Stimulated activated naive B cell treated with anti-CD40 and anti-IgM and Interleukin-4, amounts not matched to agents 10 μg/mL and 1 μg/mL and 100 μg/mL, for 72 hours (primary cell): ENCODE measurements around the gene HK2.

Source experiments
- ATAC-seq, 2 donors: fragments of 150-1000 bp; cut with Tn5 transposase; replicated peaks; 2 replicates each; pipeline ENCODE4 v1.10.0; 2021; ENCODE audit warnings: moderate library complexity in 1 of 2
- DNase-seq: peaks from one replicate; pipeline ENCODE4 v3.0.0; 2021
- H3K27ac Mint-ChIP-seq: one replicate; pipeline ENCODE4 v1.8.0; 2022; ENCODE audit warnings: mild to moderate bottlenecking, mixed read lengths
- H3K27me3 Mint-ChIP-seq, 2 donors: one replicate each; pipeline ENCODE4 v1.8.0; 2022; ENCODE audit warnings: mixed read lengths in 2 of 2
- H3K36me3 Mint-ChIP-seq, 2 donors: one replicate each; pipeline ENCODE4 v1.8.0; 2022; ENCODE audit warnings: mixed read lengths in 2 of 2, mild to moderate bottlenecking in 1 of 2
- H3K4me1 Mint-ChIP-seq, 2 donors: one replicate each; pipeline ENCODE4 v1.8.0; 2022; ENCODE audit warnings: mixed read lengths in 2 of 2, mild to moderate bottlenecking in 1 of 2
- H3K4me3 Mint-ChIP-seq, 2 donors: one replicate each; pipeline ENCODE4 v1.8.0; 2022; ENCODE audit warnings: mild to moderate bottlenecking in 2 of 2, mixed read lengths in 2 of 2, moderate library complexity in 1 of 2
- H3K9me3 Mint-ChIP-seq, 2 donors: one replicate each; pipeline ENCODE4 v1.8.0; 2022; ENCODE audit warnings: mixed read lengths in 2 of 2, mild to moderate bottlenecking in 1 of 2

HK2 gene

DNA sequence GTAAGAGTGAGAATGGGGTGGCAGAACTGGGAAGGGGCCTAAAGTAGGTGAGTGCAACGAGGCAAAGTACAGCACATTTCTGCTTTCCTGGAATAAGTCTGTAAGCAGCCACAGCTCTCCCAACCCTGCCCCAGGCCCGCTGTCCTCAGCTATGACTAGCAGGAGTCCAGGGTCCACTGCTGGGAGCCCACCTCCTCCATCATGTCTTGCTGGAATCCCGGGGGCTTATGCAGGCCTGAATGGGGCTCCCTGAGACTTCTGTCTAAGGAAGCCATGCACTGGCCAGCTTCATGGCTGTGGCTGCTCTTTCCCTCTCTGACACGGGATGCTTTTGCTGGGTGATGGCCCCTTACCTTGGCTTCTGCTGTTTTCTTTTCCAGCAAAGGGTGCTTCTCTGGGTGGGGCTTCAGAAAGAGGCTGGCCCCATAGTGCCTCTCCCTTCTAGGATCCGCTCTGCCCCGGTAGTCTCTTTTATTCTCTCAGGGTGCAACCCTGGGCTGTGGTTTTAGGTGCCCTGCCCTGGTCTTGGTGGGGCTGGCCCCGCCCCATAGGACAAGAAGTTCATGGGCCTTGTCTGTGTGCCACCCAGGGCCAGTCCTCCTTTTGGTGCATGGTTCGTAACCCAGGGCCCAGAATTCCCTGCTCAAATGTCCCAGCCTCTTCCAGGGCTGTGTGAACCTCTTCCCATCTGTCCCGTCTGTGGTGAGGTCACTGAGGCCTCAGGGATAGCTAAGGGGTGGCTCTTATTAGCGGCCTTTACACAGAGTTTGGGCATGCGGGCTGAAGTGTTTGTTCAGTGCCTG, 90.7 kb downstream of the HK2 start:
- no peak for ATAC-seq
- Mint-ChIP-seq H3K4me3 (no peak overlapping the region), H3K27ac (no peak overlapping the region), H3K9me3 (no peaks in the 10 kb centered on the region), H3K36me3 (peaks cover 0 to 9% of the 10 kb centered on the region in 2 donors), H3K4me1 (peaks cover 0 to 4% of the 10 kb centered on the region in 2 donors), H3K27me3 (peaks cover 7 to 11% of the 10 kb centered on the region in 2 donors)
- DNase-seq, result no peak

DNA sequence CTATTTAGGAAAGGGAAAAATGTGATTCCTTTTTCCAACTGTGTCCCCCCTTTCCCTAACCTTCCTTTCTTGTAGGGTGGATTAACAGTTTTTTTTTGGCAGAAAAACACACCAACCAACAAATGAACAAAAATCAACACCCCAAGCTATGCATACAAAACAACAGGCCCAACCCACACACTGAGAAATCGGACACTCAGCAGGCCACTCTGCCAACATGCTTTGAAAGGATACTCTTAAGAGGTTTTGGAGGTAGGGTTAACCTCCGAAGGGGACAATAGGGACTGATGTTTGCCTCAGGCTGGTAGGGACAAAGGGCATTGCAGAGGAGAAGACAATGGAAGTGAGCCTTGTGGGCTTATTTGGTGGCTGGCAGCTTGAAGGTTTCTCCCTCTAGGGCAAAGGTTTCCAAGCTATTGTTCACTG, 91.4 kb downstream of the HK2 start:
- ATAC-seq (no peak), DNase-seq (no peak)
- Mint-ChIP-seq H3K27ac (no peak overlapping the region), H3K27me3 (peaks cover 8 to 10% of the 10 kb centered on the region in 2 donors), H3K4me3 (no peak overlapping the region), H3K9me3 (no peaks in the 10 kb centered on the region), H3K36me3 (peaks cover 0 to 9% of the 10 kb centered on the region in 2 donors), H3K4me1 (no peaks in the 10 kb centered on the region)

GRCh38 chr2:74927621-74928020, 93.7 kb downstream of the HK2 start:
- no peak for DNase-seq
- Mint-ChIP-seq H3K4me3 (no peak overlapping the region), H3K36me3 (peaks cover 0 to 13% of the 10 kb centered on the region in 2 donors), H3K27ac (no peak overlapping the region), H3K9me3 (no peaks in the 10 kb centered on the region), H3K27me3 (peaks cover 6 to 17% of the 10 kb centered on the region in 2 donors), H3K4me1 (no peaks in the 10 kb centered on the region)
- no peak for ATAC-seq

DNA sequence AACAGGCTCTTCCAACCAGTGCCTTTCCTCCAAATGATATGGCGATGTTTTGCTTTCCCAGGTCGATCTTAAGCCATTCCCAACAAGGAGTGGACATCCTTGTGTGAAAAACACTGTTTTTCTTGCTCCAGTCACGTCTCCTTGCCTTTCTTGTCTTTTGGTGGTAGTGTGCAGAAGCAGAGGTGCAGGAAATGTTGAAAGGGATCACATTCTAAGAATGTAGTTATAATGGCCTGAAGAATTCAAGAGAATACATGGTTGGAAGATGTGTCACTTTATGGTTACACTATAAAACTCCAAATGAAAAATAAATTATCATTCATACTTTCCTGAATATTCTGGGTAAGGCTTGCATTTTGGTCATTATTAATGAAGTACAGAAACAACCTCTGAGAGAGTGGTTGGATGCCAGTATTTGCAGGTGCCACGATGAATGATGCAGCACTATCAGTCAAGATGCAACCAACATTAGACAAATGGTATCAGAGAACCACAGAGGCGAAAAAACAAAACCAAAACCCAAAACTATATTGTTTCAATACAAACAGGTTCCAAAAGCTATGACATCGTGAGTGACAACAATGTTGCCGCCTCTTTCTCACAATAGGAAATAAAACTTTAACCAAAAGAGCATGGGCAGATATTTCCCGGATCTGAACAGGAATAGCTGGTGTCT, 97.0 kb downstream of the HK2 start:
- Mint-ChIP-seq H3K36me3 (peaks cover 0 to 16% of the 10 kb centered on the region in 2 donors), H3K4me1 (no peaks in the 10 kb centered on the region), H3K9me3 (no peaks in the 10 kb centered on the region), H3K27me3 (peaks cover 6 to 28% of the 10 kb centered on the region in 2 donors), H3K4me3 (no peak overlapping the region), H3K27ac (no peak overlapping the region)
- DNase-seq (no peak), ATAC-seq (no peak)

GRCh38 chr2:74931940-74932339, 98.0 kb downstream of the HK2 start:
- ATAC-seq (no peak), DNase-seq (no peak)
- Mint-ChIP-seq H3K4me3 (no peak overlapping the region), H3K36me3 (peaks cover 0 to 16% of the 10 kb centered on the region in 2 donors), H3K4me1 (no peaks in the 10 kb centered on the region), H3K9me3 (no peaks in the 10 kb centered on the region), H3K27ac (no peak overlapping the region), H3K27me3 (peaks cover 6 to 31% of the 10 kb centered on the region in 2 donors)

DNA sequence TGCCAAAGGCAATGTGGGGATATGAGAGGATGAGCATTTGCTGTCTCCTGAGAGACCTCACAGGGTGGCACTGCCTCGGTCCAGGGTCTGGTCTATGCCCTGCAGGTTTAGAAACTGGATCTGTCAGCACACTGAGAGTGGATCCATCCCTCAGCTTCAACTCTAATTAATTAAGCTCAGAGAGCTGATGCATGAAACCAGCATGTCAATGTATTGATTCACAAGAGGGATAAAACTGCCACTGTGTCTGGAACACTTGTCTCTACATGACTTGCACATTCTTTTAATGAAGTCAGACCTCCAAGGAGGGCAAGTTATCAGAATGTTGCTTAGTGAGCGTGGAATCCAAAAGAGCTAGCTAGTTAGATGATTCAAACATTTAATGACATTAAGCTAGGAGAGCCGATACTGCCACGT, 102.1 kb downstream of the HK2 start:
- DNase-seq, result no peak

GRCh38 chr2:74937221-74937880, 103.4 kb downstream of the HK2 start:
- Mint-ChIP-seq H3K27ac (no peak overlapping the region), H3K36me3 (peaks cover 0 to 3% of the 10 kb centered on the region in 2 donors), H3K9me3 (no peaks in the 10 kb centered on the region), H3K4me1 (no peaks in the 10 kb centered on the region), H3K4me3 (no peak overlapping the region), H3K27me3 (peaks cover 0 to 28% of the 10 kb centered on the region in 2 donors)
- ATAC-seq (no peak), DNase-seq (no peak)

More for the DNA sequence above, 102.1 kb downstream of the HK2 start:
- H3K4me1 Mint-ChIP-seq, result no peaks in the 10 kb centered on the region
- H3K27ac Mint-ChIP-seq, result no peak overlapping the region
- no peaks in the 10 kb centered on the region for H3K9me3 Mint-ChIP-seq
- peaks cover 0 to 3% of the 10 kb centered on the region in 2 donors for H3K36me3 Mint-ChIP-seq
- peaks cover 0 to 32% of the 10 kb centered on the region in 2 donors for H3K27me3 Mint-ChIP-seq
- H3K4me3 Mint-ChIP-seq, result no peak overlapping the region
- ATAC-seq, result no peak

GRCh38 chr2:74938264-74938663, 104.3 kb downstream of the HK2 start:
- Mint-ChIP-seq H3K4me3 (no peak overlapping the region), H3K27me3 (peaks cover 0 to 24% of the 10 kb centered on the region in 2 donors), H3K4me1 (no peaks in the 10 kb centered on the region), H3K36me3 (no peaks in the 10 kb centered on the region), H3K9me3 (no peaks in the 10 kb centered on the region), H3K27ac (no peak overlapping the region)
- ATAC-seq (no peak), DNase-seq (no peak)

- H3K9me3 Mint-ChIP-seq, result no peaks in the 10 kb centered on the region
- H3K4me1 Mint-ChIP-seq, result peaks cover 2 to 3% of the 10 kb centered on the region in 2 donors
- H3K4me3 Mint-ChIP-seq, result no peak overlapping the region
- H3K27me3 Mint-ChIP-seq, result peaks cover 0 to 28% of the 10 kb centered on the region in 2 donors
- ATAC-seq (no peak), DNase-seq (no peak)
- peaks cover 0 to 2% of the 10 kb centered on the region in 2 donors for H3K36me3 Mint-ChIP-seq
- no peak overlapping the region for H3K27ac Mint-ChIP-seq
These were observed 106.2 kb downstream of the HK2 start for GRCh38 chr2:74939919-74940812.

- Mint-ChIP-seq H3K27me3 (peaks cover 0 to 26% of the 10 kb centered on the region in 2 donors), H3K27ac (no peak overlapping the region), H3K9me3 (no peaks in the 10 kb centered on the region), H3K4me3 (no peak overlapping the region), H3K36me3 (peaks cover 0 to 2% of the 10 kb centered on the region in 2 donors), H3K4me1 (peaks cover 8 to 13% of the 10 kb centered on the region in 2 donors)
- ATAC-seq (no peak), DNase-seq (no peak)
These were observed 107.4 kb downstream of the HK2 start for GRCh38 chr2:74941284-74941683.

GRCh38 chr2:74942263-74942662, 108.3 kb downstream of the HK2 start:
- Mint-ChIP-seq H3K36me3 (peaks cover 0 to 2% of the 10 kb centered on the region in 2 donors), H3K4me1 (peaks cover 8 to 13% of the 10 kb centered on the region in 2 donors), H3K27ac (no peak overlapping the region), H3K4me3 (no peak overlapping the region), H3K9me3 (no peaks in the 10 kb centered on the region), H3K27me3 (peaks cover 0 to 20% of the 10 kb centered on the region in 2 donors)
- DNase-seq (no peak), ATAC-seq (no peak)
